Activated CD4-positive, alpha-beta T cell treated with anti-CD3 and anti-CD28 coated beads for 48 hours (primary cell): ENCODE data around the gene C9.
"Not testable (repeated sequence)": the region's sequence is repeated elsewhere in the genome, so short reads cannot be mapped to it uniquely, and the experiment has no call there.

Experiments used
- DNase-seq: peaks from one replicate; pipeline ENCODE4 v3.0.0-alpha.2; 2020

Gene C9

GRCh38 chr5:39319395-39319794 is 44.9 kb downstream of the C9 start:
- DNase-seq = no peak

- DNase-seq = not testable (repeated sequence)
Observed at GRCh38 chr5:39316464-39316863, 47.8 kb downstream of the C9 start.

GRCh38 chr5:39315995-39316394 is 48.3 kb downstream of the C9 start:
- DNase-seq = no peak

GRCh38 chr5:39314591-39314990 is 49.7 kb downstream of the C9 start:
- DNase-seq = no peak

- no peak for DNase-seq
Observed at GRCh38 chr5:39309534-39309933, 54.8 kb downstream of the C9 start.

- no peak for DNase-seq
Observed at GRCh38 chr5:39302472-39302871, 61.8 kb downstream of the C9 start.

- DNase-seq = no peak
Observed at GRCh38 chr5:39301406-39301805, 62.9 kb downstream of the C9 start.

GRCh38 chr5:39299962-39300361 is 64.3 kb downstream of the C9 start:
- DNase-seq = no peak

- DNase-seq = no peak
Observed at GRCh38 chr5:39294736-39295135, 69.6 kb downstream of the C9 start.

GRCh38 chr5:39284552-39284951 is 79.7 kb downstream of the C9 start:
- no peak for DNase-seq

- DNase-seq = peak; percentile 58
Observed at GRCh38 chr5:39283231-39283818, 81.0 kb downstream of the C9 start.

- DNase-seq = no peak
Observed at GRCh38 chr5:39282561-39282960, 81.7 kb downstream of the C9 start.

GRCh38 chr5:39275865-39276264 is 88.4 kb downstream of the C9 start:
- DNase-seq = not testable (repeated sequence)

- no peak for DNase-seq
Observed at GRCh38 chr5:39274398-39275085, 89.8 kb downstream of the C9 start.

GRCh38 chr5:39273314-39273954 is 90.9 kb downstream of the C9 start:
- no peak for DNase-seq

- DNase-seq = not testable (repeated sequence)
Observed at GRCh38 chr5:39272869-39273231, 91.4 kb downstream of the C9 start.

GRCh38 chr5:39270225-39270848 is 94.0 kb downstream of the C9 start:
- DNase-seq = no peak

- DNase-seq = no peak
Observed at GRCh38 chr5:39267186-39267585, 97.1 kb downstream of the C9 start.

- no peak for DNase-seq
Observed at GRCh38 chr5:39266442-39266841, 97.9 kb downstream of the C9 start.

- DNase-seq = no peak
Observed at GRCh38 chr5:39264528-39264927, 99.8 kb downstream of the C9 start.

GRCh38 chr5:39262981-39263380 is 101.3 kb downstream of the C9 start:
- no peak for DNase-seq

- no peak for DNase-seq
Observed at GRCh38 chr5:39260095-39260494, 104.2 kb downstream of the C9 start.

GRCh38 chr5:39257554-39257953 is 106.7 kb downstream of the C9 start:
- no peak for DNase-seq
